Body of pancreas (tissue), 4 donors: ENCODE measurements around the gene BACH2. TPM values are rescaled to one million over a fixed set of nuclear protein-coding genes. Genes with fewer than 3 reads are reported as not detected.

Source experiments
- ATAC-seq: fragments of 150-250 bp; one replicate; pipeline ENCODE4 v1.9.1; 2016
- DNase-seq, 4 donors: peaks; one replicate each; pipeline ENCODE4 v3.0.0-alpha.2; 2019
- H3K27ac ChIP-seq, 4 donors: fragments of 200-600 bp; sonication (generic); 1 replicate in 3 of 4; 2 replicates in 1 of 4; pipeline versions ENCODE4 v1.5.1 to v1.6.1; 2016 to 2019; ENCODE audit warnings: mild to moderate bottlenecking in 1 of 4, mixed read lengths in 1 of 4, moderate library complexity in 1 of 4
- H3K27me3 ChIP-seq, 2 donors: fragments of 200-600 bp; sonication (generic); one replicate each; pipeline ENCODE4 v1.6.0; 2016; ENCODE audit warnings: mild to moderate bottlenecking in 1 of 2
- H3K36me3 ChIP-seq, 2 donors: fragments of 200-600 bp; sonication (generic); replicated peaks in 1 of 2; 2 replicates each; pipeline ENCODE4 v1.5.1; 2016; ENCODE audit warnings: low read depth in 2 of 2; ENCODE audit not compliant: insufficient read depth in 1 of 2
- H3K4me1 ChIP-seq: fragments of 200-600 bp; sonication (generic); one replicate; pipeline ENCODE4 v1.6.0; 2016
- H3K4me3 ChIP-seq, 2 donors: fragments of 200-600 bp; sonication (generic); 1 replicate in 1 of 2; 2 replicates in 1 of 2; pipeline ENCODE4 v1.5.1; 2016 to 2019
- H3K9me3 ChIP-seq, 3 donors: fragments of 200-600 bp; sonication (generic); 1 replicate in 2 of 3; 2 replicates in 1 of 3; pipeline ENCODE4 v1.5.1; 2016
- CTCF ChIP-seq, 7 experiments: fragments of 450-650 bp in 4 of 7; fragments of 200-600 bp in 3 of 7; sonication (generic) in 3 of 7; IDR thresholded peaks; one replicate each; pipeline ENCODE4 v1.5.1; 2016 to 2019; ENCODE audit warnings: antibody characterized with exemption in 7 of 7
- POLR2A ChIP-seq, 3 donors: fragments of 450-650 bp; IDR thresholded peaks; one replicate each; pipeline ENCODE4 v1.6.1; 2016; ENCODE audit warnings: antibody characterized with exemption in 3 of 3, mild to moderate bottlenecking in 2 of 3
- WGBS, 2 donors: methylation state at CpG; one replicate each; pipeline ENCODE4 v1.1.5; 2017; 5-methylcytosine and 5-hydroxymethylcytosine counted together
- intact Hi-C: fragments of 100-400 bp; cut with DNase I; formaldehyde crosslinking; loops from one replicate; pipeline ENCODE4 v1.15.1; 2023
- total RNA-seq, 2 donors: library from RNA; depleted of rRNA; stranded (reverse); fragments of >200 nt; gene quantifications; one replicate each; pipeline ENCODE4 v1.1.0, GENCODE V29; 2016

Gene BACH2
- total RNA-seq, 2 donors from 2014 or later = 2.1 to 3.3 TPM

DNA sequence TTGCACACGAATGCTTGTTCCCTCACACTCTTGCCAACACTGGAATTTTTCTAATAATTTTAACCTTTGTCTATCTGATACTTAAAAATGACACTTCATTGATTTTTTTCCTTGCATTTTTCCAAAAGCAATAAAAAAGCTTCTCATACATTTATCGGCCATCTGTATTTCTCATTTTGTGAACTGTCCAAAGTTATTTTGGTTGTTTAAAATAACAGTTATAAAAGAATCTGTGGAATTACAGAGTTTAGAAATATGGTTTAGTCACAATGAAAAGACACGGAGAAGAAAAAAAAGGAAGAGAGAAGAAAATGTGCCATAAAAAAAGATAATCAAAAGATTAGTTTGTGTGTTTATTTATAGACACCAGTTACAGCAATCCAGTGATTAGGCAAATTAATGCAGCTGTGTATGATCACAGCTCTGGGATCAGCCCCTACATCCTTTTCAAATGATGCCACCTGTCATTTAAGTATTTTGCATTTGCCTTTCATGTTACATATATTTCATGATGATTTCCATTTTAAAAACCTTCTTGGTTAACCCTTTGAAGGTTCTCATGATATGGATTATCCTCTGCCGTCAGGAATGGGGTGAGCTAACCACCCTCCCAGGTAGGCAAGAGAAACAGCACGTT is 171.7 kb downstream of the BACH2 start:
- no peak for ATAC-seq
- H3K4me1 ChIP-seq = no peaks in the 10 kb centered on the region
- no peaks in the 10 kb centered on the region for H3K27me3 ChIP-seq
- TF ChIP-seq CTCF (IDR thresholded peaks at IDR 0.05) (no peak), POLR2A (IDR thresholded peaks at IDR 0.05) (no peak)
- H3K36me3 ChIP-seq = no peaks in the 10 kb centered on the region
- no peak for DNase-seq
- 48 to 62% methylated on average over 5 of the region's 5 CpGs for WGBS, 2 donors
- no peak overlapping the region for H3K4me3 ChIP-seq
- no peaks in the 10 kb centered on the region for H3K9me3 ChIP-seq
- H3K27ac ChIP-seq = no peak overlapping the region
- intact Hi-C loops = no loop called here

DNA sequence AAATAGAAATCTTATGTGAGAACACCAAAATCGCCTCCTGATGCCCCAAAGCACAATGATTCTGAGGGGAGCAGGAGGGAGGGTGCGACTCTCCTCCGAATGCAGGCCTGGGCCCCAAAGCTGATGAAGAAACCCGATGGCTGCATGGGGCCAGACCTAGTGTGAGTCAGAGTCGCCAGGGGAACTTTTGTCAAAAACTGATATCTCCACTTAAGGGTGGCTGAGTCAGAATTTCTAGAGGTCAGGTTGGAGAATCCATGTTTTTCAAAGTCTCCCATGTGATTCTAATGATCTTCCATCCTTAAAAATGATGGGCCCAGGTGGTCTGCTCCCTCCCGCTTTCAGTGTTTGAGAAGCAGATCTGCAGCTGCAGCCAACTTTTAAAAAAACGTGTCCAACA is 172.8 kb downstream of the BACH2 start:
- H3K36me3 ChIP-seq = no peaks in the 10 kb centered on the region
- H3K27ac ChIP-seq = no peak overlapping the region
- 88 to 90% methylated on average over 7 of the region's 7 CpGs for WGBS, 2 donors
- no peak overlapping the region for H3K4me3 ChIP-seq
- DNase-seq = no peak
- TF ChIP-seq CTCF (IDR thresholded peaks at IDR 0.05) = no peak
- TF ChIP-seq POLR2A (IDR thresholded peaks at IDR 0.05) = no peak
- no peaks in the 10 kb centered on the region for H3K27me3 ChIP-seq
- no peak for ATAC-seq
- no peaks in the 10 kb centered on the region for H3K9me3 ChIP-seq
- intact Hi-C loops = no loop called here
- H3K4me1 ChIP-seq = no peaks in the 10 kb centered on the region

DNA sequence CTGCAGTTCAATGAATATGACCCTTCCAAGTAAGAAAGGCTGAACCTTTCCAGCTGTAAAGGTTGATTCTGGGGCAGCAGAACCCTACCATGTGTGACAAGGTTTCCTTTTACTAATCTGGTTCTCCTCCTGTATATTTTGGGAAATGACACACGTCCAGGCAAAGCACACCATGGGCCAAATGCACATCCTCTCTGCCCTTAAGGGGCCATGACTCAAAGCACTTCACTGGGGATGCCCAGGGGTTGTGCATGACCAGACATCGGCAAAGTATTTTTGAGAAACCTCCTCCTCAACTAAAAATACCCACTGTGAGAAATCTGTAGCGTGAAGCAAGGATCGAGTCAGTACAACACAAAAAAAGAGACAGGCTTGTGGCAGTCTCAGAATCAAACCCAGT is 174.7 kb downstream of the BACH2 start:
- intact Hi-C loops = no loop called here
- Histone ChIP-seq H3K4me1 (no peaks in the 10 kb centered on the region), H3K9me3 (no peaks in the 10 kb centered on the region), H3K36me3 (no peaks in the 10 kb centered on the region), H3K27me3 (no peaks in the 10 kb centered on the region), H3K27ac (no peak overlapping the region), H3K4me3 (no peak overlapping the region)
- 88% methylated on average over 4 of the region's 4 CpGs for WGBS, 2 donors
- DNase-seq = no peak
- no peak for ATAC-seq
- TF ChIP-seq POLR2A (IDR thresholded peaks at IDR 0.05) (no peak), CTCF (IDR thresholded peaks at IDR 0.05) (no peak)

DNA sequence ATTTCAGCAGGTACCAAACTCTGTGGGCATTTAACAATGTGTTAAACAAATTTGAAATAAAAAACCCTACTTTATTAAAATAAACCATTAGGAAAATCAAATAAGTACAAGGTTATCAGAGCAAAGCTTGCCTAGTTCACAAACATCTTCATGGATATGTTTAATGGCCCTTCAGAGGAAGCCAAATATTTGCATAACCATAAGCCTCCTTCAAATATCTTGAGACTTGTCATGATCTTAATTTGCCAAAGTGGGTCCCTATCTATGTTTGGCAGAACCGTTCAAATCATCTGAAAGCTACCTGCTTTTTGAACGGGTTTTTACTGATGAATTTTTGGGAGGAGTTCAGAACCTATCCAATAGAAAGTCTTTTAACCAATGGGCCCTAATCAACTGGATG is 176.3 kb downstream of the BACH2 start:
- H3K9me3 ChIP-seq = no peaks in the 10 kb centered on the region
- no peaks in the 10 kb centered on the region for H3K36me3 ChIP-seq
- H3K27me3 ChIP-seq = no peaks in the 10 kb centered on the region
- WGBS, 2 donors = 42 to 57% methylated on average over 2 of the region's 2 CpGs
- H3K27ac ChIP-seq = no peak overlapping the region
- no peak for ATAC-seq
- no peak overlapping the region for H3K4me3 ChIP-seq
- no peak for DNase-seq
- no peaks in the 10 kb centered on the region for H3K4me1 ChIP-seq
- intact Hi-C loops = no loop called here
- TF ChIP-seq CTCF (IDR thresholded peaks at IDR 0.05) (no peak), POLR2A (IDR thresholded peaks at IDR 0.05) (no peak)

- ATAC-seq = no peak
- intact Hi-C loops = no loop called here
- TF ChIP-seq CTCF (IDR thresholded peaks at IDR 0.05) = no peak
- TF ChIP-seq POLR2A (IDR thresholded peaks at IDR 0.05) = no peak
- H3K27ac ChIP-seq = no peak overlapping the region
- DNase-seq = no peak
- H3K36me3 ChIP-seq = no peaks in the 10 kb centered on the region
- 79 to 80% methylated on average over 3 of the region's 3 CpGs for whole genome bisulfite sequencing, 2 donors
- no peaks in the 10 kb centered on the region for H3K4me1 ChIP-seq
- H3K9me3 ChIP-seq = no peaks in the 10 kb centered on the region
- no peak overlapping the region for H3K4me3 ChIP-seq
- no peaks in the 10 kb centered on the region for H3K27me3 ChIP-seq
These were observed 177.0 kb downstream of the BACH2 start for GRCh38 chr6:90119618-90120017.
